HG03460 (cell line): ENCODE measurements around the gene MYOZ3.

Experiments used
- ATAC-seq: cut with Tn5 transposase; IDR thresholded peaks from one replicate; pipeline ENCODE4 v1.9.1; 2021; ENCODE audit not compliant: unreplicated experiment

The MYOZ3 gene

GRCh38 chr5:150658699-150659265 is 2.3 kb upstream of the MYOZ3 start:
- no peak for ATAC-seq

- ATAC-seq = no peak
These were observed 1.5 kb upstream of the MYOZ3 start for GRCh38 chr5:150659360-150660107.

- ATAC-seq = no peak
These were observed 781 bp upstream of the MYOZ3 start for GRCh38 chr5:150660108-150660831.

- no peak for ATAC-seq
These were observed 958 bp downstream of the MYOZ3 start for GRCh38 chr5:150661821-150662596.

GRCh38 chr5:150662731-150663516 is 1.9 kb downstream of the MYOZ3 start:
- ATAC-seq = no peak

GRCh38 chr5:150663936-150664335 is 2.9 kb downstream of the MYOZ3 start:
- no peak for ATAC-seq

- no peak for ATAC-seq
These were observed 4.0 kb downstream of the MYOZ3 start for GRCh38 chr5:150665044-150665443.

- ATAC-seq = no peak
These were observed 9.4 kb downstream of the MYOZ3 start for GRCh38 chr5:150670275-150670947.

GRCh38 chr5:150670948-150671310 is 9.9 kb downstream of the MYOZ3 start:
- ATAC-seq = no peak

- no peak for ATAC-seq
These were observed 10.6 kb downstream of the MYOZ3 start for GRCh38 chr5:150671509-150672236.

GRCh38 chr5:150672237-150672883 is 11.3 kb downstream of the MYOZ3 start:
- ATAC-seq = no peak

- no peak for ATAC-seq
These were observed 11.8 kb downstream of the MYOZ3 start for GRCh38 chr5:150672884-150673275.

GRCh38 chr5:150674341-150674821 is 13.3 kb downstream of the MYOZ3 start:
- no peak for ATAC-seq

GRCh38 chr5:150675069-150675468 is 14.0 kb downstream of the MYOZ3 start:
- ATAC-seq = no peak

- ATAC-seq = no peak
These were observed 15.5 kb downstream of the MYOZ3 start for GRCh38 chr5:150676578-150676977.

GRCh38 chr5:150689120-150689519 is 28.1 kb downstream of the MYOZ3 start:
- no peak for ATAC-seq

GRCh38 chr5:150690760-150691159 is 29.7 kb downstream of the MYOZ3 start:
- ATAC-seq = no peak

- ATAC-seq = no peak
These were observed 31.2 kb downstream of the MYOZ3 start for GRCh38 chr5:150692276-150692675.

- no peak for ATAC-seq
These were observed 33.6 kb downstream of the MYOZ3 start for GRCh38 chr5:150694612-150695011.
